Brain pericyte (primary cell): Measurements from ENCODE around the gene MAN2A1.

Experiments used
- DNase-seq: peaks from one replicate; pipeline ENCODE4 v3.0.0-alpha.2; 2012; ENCODE audit warnings: low read depth, low spot score

The MAN2A1 gene

DNA sequence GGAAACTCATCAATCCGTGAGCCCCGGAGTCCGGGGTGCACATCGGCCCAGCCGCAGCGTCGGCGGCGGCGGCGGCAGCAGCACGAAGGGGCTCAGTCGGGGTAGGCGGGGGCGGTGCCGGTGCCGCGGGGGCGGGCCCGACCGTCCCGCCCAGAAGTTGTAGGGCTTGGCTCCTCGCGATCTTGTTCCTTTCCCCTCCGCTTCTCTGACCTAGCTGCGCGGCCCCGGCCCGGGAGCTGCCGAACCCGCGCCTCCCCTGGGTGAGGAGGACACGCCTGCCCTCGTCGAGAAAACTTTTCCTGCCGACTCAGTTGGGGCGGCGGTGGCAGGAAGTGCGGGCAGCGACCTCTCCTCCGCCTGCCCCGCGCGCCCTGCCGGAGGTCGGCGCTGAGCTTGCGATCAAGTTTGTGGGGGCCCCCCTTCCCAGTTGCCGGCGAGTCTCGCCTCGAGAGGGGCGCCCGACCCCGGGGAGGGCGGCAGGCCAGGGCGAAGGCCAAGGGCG, at the start of gene MAN2A1:
MAN2A1 (plus strand) TSS at position 188 of the 502 bp plus-strand sequence. CDS start 491 bp downstream, outside the sequence.
- no peak for DNase-seq

GRCh38 chr5:109640976-109641375, 48.8 kb upstream of the MAN2A1 start:
- no peak for DNase-seq

DNA sequence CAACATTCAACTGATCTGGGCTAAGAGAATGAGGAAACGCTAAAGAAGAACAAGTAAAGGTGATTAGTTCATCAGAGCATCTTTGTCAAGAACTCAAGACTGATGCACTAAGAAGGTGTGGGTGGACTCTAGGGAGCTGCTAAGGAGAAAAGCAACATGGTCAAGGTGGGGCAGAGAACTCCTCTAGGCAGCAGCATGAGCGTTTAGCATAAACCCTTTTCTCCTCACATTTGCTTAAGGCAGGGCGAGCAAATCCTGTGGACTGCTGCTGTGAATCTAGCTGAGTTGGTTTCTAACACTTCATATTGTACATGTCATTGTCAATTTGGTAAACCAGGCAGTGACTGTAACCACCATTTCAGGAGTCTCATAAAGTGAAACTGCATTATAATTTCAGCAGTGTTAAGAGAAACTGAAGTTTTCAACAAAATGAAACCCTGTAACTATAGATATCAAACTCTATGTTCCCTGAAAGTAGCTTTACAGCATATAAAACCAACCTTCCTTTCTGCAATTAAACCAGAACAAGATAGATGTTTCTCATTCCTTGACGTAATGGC, 45.9 kb upstream of the MAN2A1 start:
- no peak for DNase-seq

GRCh38 chr5:109644829-109645228, 44.9 kb upstream of the MAN2A1 start:
- no peak for DNase-seq

DNA sequence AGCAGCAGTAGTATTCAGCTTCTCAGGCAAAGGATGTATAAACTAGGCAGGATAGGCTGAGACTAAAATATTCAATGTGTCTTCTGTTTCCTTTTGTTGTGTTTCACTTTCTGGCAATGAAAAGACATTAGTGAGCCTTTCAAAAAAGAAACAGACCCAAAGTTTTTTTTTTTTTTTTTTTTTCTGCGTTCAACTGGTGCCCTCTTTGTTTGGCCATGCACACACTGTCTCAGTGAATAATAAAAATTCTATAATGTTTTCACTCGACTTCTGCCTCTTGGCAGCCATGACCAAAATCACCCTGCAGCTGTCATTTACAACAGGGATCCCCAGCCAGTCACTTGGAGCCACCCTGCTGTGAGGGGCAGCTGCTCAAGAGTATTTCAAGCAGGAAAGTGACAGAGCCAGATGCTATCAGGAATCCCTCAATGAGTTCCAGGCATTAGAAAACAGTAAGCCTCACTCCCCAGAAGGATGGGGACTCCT, 44.0 kb upstream of the MAN2A1 start:
- DNase-seq, result no peak

DNA sequence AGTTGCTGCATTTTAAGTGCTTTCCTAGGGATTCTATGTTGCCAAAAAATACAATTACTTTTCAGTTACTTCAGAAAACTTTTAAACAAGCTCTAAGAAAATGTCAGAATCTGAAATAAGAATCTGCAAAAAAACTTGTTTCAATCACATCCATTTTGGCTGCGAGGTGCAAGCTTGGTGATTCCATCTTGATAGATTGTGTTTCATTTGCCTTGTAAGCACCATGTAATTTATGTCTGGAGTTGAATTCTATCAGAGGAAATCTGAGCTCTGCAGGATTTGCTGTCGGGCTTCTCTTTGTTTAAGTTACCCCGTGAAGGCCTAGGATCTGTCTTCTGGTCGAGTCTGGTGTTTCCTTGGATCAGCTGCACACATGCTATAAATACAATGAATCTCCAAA, 40.4 kb upstream of the MAN2A1 start:
- DNase-seq, result no peak

- DNase-seq, result no peak
These were observed 39.2 kb upstream of the MAN2A1 start for GRCh38 chr5:109650493-109650892.

- no peak for DNase-seq
These were observed 37.6 kb upstream of the MAN2A1 start for GRCh38 chr5:109652096-109652495.

- DNase-seq, result no peak
These were observed 36.7 kb upstream of the MAN2A1 start for GRCh38 chr5:109653042-109653441.

GRCh38 chr5:109653561-109654239, 36.0 kb upstream of the MAN2A1 start:
- no peak for DNase-seq

DNA sequence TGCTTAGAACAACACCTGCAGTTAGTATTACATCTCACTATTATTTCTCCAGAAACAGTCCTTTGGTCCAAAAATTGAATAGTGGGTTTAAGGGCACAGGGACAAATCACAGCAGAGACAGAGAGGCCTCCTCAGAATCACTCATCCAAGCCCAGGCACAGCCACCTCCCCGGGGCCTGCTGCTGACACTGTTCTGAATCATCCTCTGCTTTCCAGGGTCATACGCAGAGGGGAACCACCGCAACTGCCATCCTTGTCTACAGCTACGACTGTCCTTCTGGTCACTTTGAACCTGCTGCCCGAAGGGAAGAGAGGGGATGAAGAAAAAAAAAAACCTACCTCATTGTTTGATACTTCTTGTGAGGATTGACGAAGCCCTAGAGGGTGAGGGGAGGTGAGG, 35.3 kb upstream of the MAN2A1 start:
- no peak for DNase-seq

DNA sequence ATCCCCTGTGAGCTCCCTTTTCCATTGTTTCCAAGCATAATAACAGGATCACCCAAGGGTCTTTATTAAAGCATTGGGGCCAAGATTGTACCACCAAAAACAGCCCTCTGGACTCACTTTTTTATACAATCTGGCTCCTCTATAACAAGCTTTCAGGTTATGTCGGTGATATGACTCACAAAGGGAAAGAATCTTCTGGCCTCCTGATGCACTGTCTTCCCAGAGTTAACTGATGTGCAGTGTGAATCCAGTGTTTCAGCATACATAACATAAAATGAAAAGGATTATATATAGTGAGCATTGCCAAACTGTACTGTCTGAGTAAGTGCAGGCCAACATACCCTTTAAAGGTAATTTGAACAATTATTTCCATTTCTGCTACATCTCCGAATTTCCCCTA, 33.9 kb upstream of the MAN2A1 start:
- no peak for DNase-seq

- DNase-seq, result peak; percentile 54
These were observed 32.9 kb upstream of the MAN2A1 start for GRCh38 chr5:109656829-109657228.

- no peak for DNase-seq
These were observed 29.8 kb upstream of the MAN2A1 start for GRCh38 chr5:109659901-109660300.

- DNase-seq, result no peak
These were observed 29.4 kb upstream of the MAN2A1 start for GRCh38 chr5:109660301-109660700.

DNA sequence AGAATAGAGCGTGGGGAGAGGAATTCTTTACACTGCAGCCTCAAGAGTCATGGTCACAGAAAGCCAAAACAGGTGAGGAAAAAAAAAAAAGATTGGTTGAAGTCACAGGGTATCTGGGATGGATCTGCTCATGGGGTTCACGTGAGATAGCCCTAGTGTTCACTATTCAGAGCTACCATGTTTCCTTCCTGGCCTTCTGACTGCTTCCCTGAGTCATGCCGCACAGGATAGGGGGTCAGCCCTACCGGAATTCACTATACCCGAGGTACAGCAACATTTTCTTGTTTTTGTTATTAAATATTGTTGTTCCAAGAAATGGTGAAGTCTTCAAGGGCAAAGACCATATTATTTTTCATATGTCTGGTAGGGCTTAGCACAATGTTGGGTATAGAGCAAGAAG, 21.5 kb upstream of the MAN2A1 start:
- no peak for DNase-seq

GRCh38 chr5:109668668-109669422, 20.9 kb upstream of the MAN2A1 start:
- no peak for DNase-seq

DNA sequence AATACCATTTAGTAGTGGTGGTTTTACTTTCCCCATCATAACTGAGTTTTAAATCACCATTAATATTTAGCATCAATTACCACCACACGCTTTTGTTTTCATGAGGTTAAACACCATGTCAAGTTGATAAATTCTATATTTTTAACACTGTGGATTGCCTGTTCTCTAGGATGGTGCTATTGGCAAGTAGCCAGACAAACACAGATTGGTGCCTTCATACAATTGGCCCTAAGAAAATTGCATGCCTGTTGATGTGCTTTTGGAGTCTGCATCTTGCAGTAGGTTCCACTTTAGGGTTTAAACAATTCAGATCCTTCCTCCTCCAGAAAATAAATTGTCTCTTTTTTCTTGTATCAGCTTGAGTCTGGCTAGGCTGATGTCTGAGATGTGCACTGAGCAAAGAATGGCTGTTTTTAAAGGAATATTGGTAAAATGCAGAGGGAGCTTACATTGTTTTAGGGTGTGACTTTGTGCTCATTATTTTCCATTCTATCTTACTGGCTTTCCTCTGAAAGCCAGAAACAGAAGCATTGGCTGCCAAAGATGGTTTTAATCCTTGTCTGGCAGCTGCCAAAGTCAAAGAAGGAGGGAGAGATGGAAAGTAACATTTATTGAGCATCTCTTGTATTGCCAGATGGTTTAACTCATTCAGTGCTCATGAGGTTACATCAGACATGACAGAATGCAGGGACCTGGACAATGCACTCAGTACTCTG, 19.6 kb upstream of the MAN2A1 start:
- DNase-seq, result no peak

DNA sequence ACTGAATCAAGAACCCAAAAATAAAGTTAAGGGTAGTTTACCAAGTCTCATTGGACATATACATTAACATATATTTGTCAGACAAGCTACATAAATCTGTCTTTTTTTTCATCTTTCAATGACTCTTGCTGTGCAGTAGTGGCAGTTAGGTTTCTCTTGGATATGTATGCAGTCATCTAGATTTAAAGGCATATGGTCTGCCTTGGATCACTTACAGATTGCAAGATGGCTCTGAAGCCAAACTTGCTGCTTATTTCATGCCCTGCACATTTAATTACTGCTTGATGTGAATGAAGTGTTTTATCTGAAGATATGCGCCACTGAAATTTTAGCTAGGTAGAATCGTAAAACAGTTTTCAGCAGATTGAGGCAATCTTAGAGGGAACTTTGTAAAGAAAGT, 18.6 kb upstream of the MAN2A1 start:
- no peak for DNase-seq

DNA sequence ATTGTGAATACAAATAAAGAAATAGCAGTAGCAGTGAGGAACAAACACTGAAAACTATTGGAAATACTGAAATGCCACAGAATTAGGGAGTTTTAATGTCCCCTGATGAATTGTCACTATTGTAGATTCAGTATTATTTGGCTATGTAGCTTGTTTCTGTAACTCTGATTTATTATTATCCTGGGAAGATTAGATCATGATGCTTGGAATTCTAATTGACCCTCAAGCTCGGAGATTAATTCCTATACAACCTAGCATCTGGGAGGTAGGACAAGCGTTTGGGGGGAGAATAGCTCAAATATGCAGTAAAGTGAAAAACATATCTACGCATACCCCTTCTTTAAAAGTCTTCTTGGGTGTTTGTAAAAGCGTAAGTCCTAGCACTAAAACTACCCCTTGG, 15.1 kb upstream of the MAN2A1 start:
- DNase-seq, result no peak

DNA sequence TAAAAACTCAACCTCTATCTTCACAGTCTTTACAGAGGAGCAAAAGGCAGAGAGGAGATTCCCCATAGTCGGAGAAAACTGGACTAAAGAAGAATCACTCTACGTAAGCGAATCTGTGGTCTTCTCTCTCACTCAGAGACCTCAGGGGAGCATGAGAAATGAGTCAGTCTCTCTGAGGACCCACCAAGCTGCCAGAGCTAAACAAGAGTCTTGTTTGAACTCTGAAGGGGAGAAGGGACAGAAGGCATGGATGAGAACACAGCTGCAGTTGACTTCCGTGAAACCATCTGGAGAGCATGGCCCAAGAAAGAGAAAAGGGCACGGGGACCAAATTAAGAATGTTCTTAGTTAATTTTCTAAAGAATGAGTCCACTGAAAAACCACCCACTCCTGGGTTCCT, 12.8 kb upstream of the MAN2A1 start:
- peak; percentile 67 for DNase-seq

DNA sequence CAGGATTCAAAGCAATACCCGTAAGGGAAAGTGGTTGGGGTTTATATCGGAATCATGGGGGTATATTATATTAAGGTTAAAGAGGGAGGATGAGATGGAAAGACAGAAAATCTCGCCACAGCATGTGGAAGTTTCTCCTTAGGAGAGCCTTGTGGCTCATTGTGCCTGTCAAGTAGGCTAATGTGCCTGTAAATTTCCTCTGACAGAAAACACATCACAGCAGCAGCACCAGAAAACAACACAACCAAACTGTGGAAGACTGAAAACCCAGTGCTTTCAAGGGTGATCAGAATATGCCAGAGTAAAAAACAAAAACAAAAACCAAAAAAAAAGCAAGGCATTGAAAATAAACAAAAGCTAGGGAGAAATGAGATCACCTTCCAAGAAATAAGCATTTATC, 11.3 kb upstream of the MAN2A1 start:
- DNase-seq, result no peak
